Endothelial cell of umbilical vein (primary cell): ENCODE results near the gene SEBOX. TPM values are rescaled to one million over a fixed set of nuclear protein-coding genes. Genes with fewer than 3 reads are reported as not detected.

Experiments
- BruUV-seq: library from RNA; stranded (reverse); fragments of 400-500 nt; replicated peaks from 2 replicates; lab custom pipeline; 2021; lab: Mats Ljungman, UMichigan
- CTCF ChIA-PET: fragments of 300-600, 350-600 bp; sonication (Branson Sonifier 250); formaldehyde crosslinking; loops from one replicate; lab custom pipeline; 2021; ENCODE audit warnings: antibody characterized with exemption, inconsistent platforms; lab: Charles Lee
- POLR2A ChIA-PET: fragments of 300-600, 350-600 bp; sonication (Branson Sonifier 250); formaldehyde crosslinking; loops from one replicate; lab custom pipeline; 2021; ENCODE audit warnings: antibody characterized with exemption, inconsistent platforms; lab: Charles Lee
- DNase-seq: peaks from one replicate; pipeline ENCODE4 v3.0.0-alpha.2; 2011; ENCODE audit warnings: low read depth, low spot score
- FAIRE-seq: peaks from 2 replicates; lab custom pipeline; 2011; peaks lifted over from hg19 to GRCh38; lab: Jason Lieb, UNC
- H2AFZ ChIP-seq: 2 replicates; pipeline ENCODE4 v1.6.0; 2012; ENCODE audit warnings: low read depth, low read length, control low read depth, inconsistent platforms
- H3K27ac ChIP-seq: 2 replicates; pipeline ENCODE4 v1.5.1; 2011; ENCODE audit warnings: low read depth, mild to moderate bottlenecking, control low read depth, low read length, moderate library complexity; ENCODE audit not compliant: insufficient read depth
- H3K27me3 ChIP-seq, 2 experiments: 2 replicates each; pipeline versions ENCODE4 v1.6.0 to v1.6.1; 2011; ENCODE audit warnings: low read length in 2 of 2, mixed read lengths in 1 of 2; ENCODE audit not compliant: control insufficient read depth in 2 of 2, insufficient read depth in 2 of 2
- H3K36me3 ChIP-seq, 2 experiments: 2 replicates in 1 of 2; 3 replicates in 1 of 2; pipeline ENCODE4 v1.5.1; 2011; ENCODE audit warnings: low read length in 2 of 2, mild to moderate bottlenecking in 1 of 2, moderate library complexity in 1 of 2; ENCODE audit not compliant: control insufficient read depth in 2 of 2, insufficient read depth in 2 of 2; ENCODE audit errors: extremely low read depth in 1 of 2
- H3K4me1 ChIP-seq: 3 replicates; pipeline ENCODE4 v1.5.1; 2011; ENCODE audit warnings: mild to moderate bottlenecking, low read length; ENCODE audit not compliant: control insufficient read depth, insufficient read depth; ENCODE audit errors: extremely low read depth
- H3K4me2 ChIP-seq: 2 replicates; pipeline ENCODE4 v1.6.1; 2011; ENCODE audit warnings: low read length, control low read depth, mixed read lengths; ENCODE audit not compliant: insufficient read depth
- H3K4me3 ChIP-seq, 3 experiments: fragments of 200-600 bp in 1 of 3; sonication (generic), shearing (Covaris generic) in 1 of 3; replicated peaks in 1 of 3; 2 replicates each; pipeline ENCODE4 v1.5.1; 2011 to 2016; ENCODE audit warnings: control low read depth in 3 of 3, low read length in 3 of 3, mild to moderate bottlenecking in 2 of 3, inconsistent platforms in 1 of 3, low read depth in 1 of 3, moderate library complexity in 1 of 3; ENCODE audit not compliant: insufficient read depth in 1 of 3
- H3K79me2 ChIP-seq: 2 replicates; pipeline ENCODE4 v1.6.0; 2012; ENCODE audit warnings: low read length, inconsistent platforms; ENCODE audit not compliant: control insufficient read depth, insufficient read depth
- H3K9ac ChIP-seq: replicated peaks from 2 replicates; pipeline ENCODE3; 2011; ENCODE audit warnings: low read length, control low read depth; ENCODE audit not compliant: insufficient read depth; ENCODE audit errors: extremely low read depth
- H3K9me1 ChIP-seq: replicated peaks from 3 replicates; pipeline ENCODE4 v1.6.0; 2011; ENCODE audit warnings: mild to moderate bottlenecking, low read length; ENCODE audit not compliant: control insufficient read depth, insufficient read depth; ENCODE audit errors: extremely low read depth
- H3K9me3 ChIP-seq: replicated peaks from 2 replicates; pipeline ENCODE4 v1.5.1; 2012; ENCODE audit warnings: low read length, inconsistent platforms; ENCODE audit not compliant: control insufficient read depth, insufficient read depth
- H4K20me1 ChIP-seq: replicated peaks from 2 replicates; pipeline ENCODE3; 2011; ENCODE audit warnings: mild to moderate bottlenecking, low read length; ENCODE audit not compliant: control insufficient read depth, insufficient read depth; ENCODE audit errors: extremely low read depth
- EZH2 ChIP-seq: IDR thresholded peaks from 2 replicates; pipeline ENCODE4 v1.6.1; 2012; ENCODE audit warnings: borderline replicate concordance, low read depth, mild to moderate bottlenecking, moderate library complexity, low read length, inconsistent platforms; ENCODE audit not compliant: severe bottlenecking
- GATA2 ChIP-seq: IDR thresholded peaks from 2 replicates; pipeline ENCODE4 v1.7.0; 2011; ENCODE audit warnings: low read depth, mild to moderate bottlenecking, moderate library complexity, mixed read lengths, low read length; ENCODE audit not compliant: insufficient read length, insufficient read depth
- JUN ChIP-seq: IDR thresholded peaks from 2 replicates; pipeline ENCODE4 v1.6.1; 2011; ENCODE audit warnings: borderline replicate concordance, low read depth; ENCODE audit not compliant: insufficient read length, insufficient read depth
- MAX ChIP-seq: IDR thresholded peaks from 2 replicates; pipeline ENCODE4 v1.6.1; 2011; ENCODE audit not compliant: insufficient read depth, insufficient read length
- POLR2A ChIP-seq: IDR thresholded peaks from 2 replicates; pipeline ENCODE4 v1.6.1; 2012; ENCODE audit warnings: low read depth, mild to moderate bottlenecking, control low read depth, low read length
- dilution Hi-C: fragments of 300-500 bp; cut with MboI; formaldehyde crosslinking; loops from one replicate; pipeline ENCODE4 v1.15.0; 2019; ENCODE audit warnings: low sequenced_read_pairs; ENCODE audit not compliant: extremely low pct_ligation_motif_present
- intact Hi-C: fragments of 100-400 bp; cut with micrococcal nuclease; formaldehyde crosslinking; loops from one replicate; pipeline ENCODE4 v1.10.0; 2022
- polyA plus RNA-seq, 4 experiments: library from polyadenylated mRNA; depleted of rRNA in 3 of 4; stranded (reverse) in 3 of 4; unstranded in 1 of 4; fragments of >200 nt; gene quantifications; 2 replicates each; pipeline versions ENCODE4 v1.2.1 to v1.2.3, GENCODE V29; 2011 to 2012; ENCODE audit warnings: missing spikeins in 1 of 4
- total RNA-seq: library from RNA; stranded (reverse); gene quantifications from 2 replicates; pipeline ENCODE4 v1.2.3, GENCODE V29; 2021
- TF ChIP-seq, protein P1 (sequence below), 2 donors: IDR thresholded peaks; 1 replicate in 1 of 2; 2 replicates in 1 of 2; pipeline ENCODE4 v1.5.1; 2011; ENCODE audit warnings: low read length in 2 of 2, mild to moderate bottlenecking in 2 of 2, moderate library complexity in 2 of 2, control low read depth in 1 of 2, inconsistent platforms in 1 of 2, low read depth in 1 of 2; ENCODE audit not compliant: insufficient read depth in 1 of 2; ENCODE audit errors: extremely low read depth in 1 of 2

Gene SEBOX
- total and polyA plus RNA-seq, 2 donors (not counting 3 experiments of a cell fraction or from before 2014, with no cell fraction given) = not detected

DNA sequence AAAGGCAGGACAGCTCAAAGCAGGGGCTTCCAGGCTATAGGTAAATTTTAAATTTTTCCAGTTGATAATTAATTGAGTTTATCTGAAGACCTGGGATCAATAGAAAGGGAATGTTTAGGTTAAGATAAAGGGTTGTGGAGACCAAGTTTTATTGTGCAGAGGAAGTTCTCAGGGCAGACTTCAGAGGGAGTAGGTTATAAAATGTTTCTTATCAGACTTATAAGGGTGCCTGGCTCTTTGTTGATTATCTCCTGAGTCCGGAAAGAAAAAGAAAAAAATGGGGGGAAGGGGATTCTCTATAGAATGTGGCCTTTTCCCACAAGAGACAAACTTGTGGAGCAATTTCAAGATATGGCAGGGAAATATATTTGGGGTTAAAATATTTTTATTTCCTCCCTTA, 25.1 kb upstream of the SEBOX start:
- Histone ChIP-seq H3K9me3 (no peaks in the 10 kb centered on the region), H3K27ac (no peak overlapping the region), H3K79me2 (no peaks in the 10 kb centered on the region), H3K4me3 (no peak overlapping the region), H4K20me1 (no peaks in the 10 kb centered on the region), H2AFZ (no peak overlapping the region), H3K4me2 (no peak overlapping the region), H3K36me3 (peaks cover 0 to 2% of the 10 kb centered on the region in 2 experiments), H3K9me1 (no peaks in the 10 kb centered on the region), H3K27me3 (no peaks in the 10 kb centered on the region), H3K4me1 (peaks cover 4% of the 10 kb centered on the region), H3K9ac (no peak overlapping the region)
- ChIA-PET POLR2A (no interaction called here), CTCF (no interaction called here)
- intact Hi-C loops = no loop called here
- DNase-seq (no peak), FAIRE-seq (no peak)
- no peak for TF ChIP-seq GATA2
- TF ChIP-seq MAX = no peak
- TF ChIP-seq EZH2 = no peak
- TF ChIP-seq JUN = no peak
- TF ChIP-seq, protein P1, sequence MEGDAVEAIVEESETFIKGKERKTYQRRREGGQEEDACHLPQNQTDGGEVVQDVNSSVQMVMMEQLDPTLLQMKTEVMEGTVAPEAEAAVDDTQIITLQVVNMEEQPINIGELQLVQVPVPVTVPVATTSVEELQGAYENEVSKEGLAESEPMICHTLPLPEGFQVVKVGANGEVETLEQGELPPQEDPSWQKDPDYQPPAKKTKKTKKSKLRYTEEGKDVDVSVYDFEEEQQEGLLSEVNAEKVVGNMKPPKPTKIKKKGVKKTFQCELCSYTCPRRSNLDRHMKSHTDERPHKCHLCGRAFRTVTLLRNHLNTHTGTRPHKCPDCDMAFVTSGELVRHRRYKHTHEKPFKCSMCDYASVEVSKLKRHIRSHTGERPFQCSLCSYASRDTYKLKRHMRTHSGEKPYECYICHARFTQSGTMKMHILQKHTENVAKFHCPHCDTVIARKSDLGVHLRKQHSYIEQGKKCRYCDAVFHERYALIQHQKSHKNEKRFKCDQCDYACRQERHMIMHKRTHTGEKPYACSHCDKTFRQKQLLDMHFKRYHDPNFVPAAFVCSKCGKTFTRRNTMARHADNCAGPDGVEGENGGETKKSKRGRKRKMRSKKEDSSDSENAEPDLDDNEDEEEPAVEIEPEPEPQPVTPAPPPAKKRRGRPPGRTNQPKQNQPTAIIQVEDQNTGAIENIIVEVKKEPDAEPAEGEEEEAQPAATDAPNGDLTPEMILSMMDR (IDR thresholded peaks at IDR 0.05; ENCODE audit: extremely low read depth in 1 of 2, insufficient read depth in 1 of 2, low read depth in 1 of 2, low read length in 2 of 2) = no peak
- no peak for TF ChIP-seq POLR2A
- BruUV-seq = no TSS peak
- dilution Hi-C loops = no loop called here
